ENCODE data around the gene COL21A1. TPM values are rescaled to one million over a fixed set of nuclear protein-coding genes. Genes with fewer than 3 reads are reported as not detected.
"Not testable (repeated sequence)": the region's sequence is repeated elsewhere in the genome, so short reads cannot be mapped to it uniquely, and the experiment has no call there.

Gene COL21A1

DNA sequence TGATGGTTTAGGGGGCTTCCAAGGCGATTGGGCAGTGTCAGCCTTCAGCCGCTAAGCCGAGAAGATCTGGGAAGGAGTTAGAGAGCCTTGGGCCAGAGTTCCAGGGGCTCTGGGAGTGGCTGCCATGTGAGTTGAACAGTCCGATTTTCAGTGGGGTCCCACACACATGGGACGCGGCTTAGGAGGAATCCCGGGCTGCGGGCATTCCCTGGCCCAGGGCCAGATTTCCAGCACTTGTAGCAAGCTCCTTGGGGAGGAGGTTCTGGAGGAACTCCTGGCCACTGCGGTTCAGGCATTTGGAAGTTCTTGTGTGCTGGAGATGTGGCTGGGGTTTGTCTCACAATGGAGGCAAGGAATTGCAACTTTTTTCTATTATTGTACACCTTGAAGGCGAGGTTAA, 233.3 kb downstream of the COL21A1 start:
- H3K9ac ChIP-seq (ENCODE audit: low read depth, low read length, poor library complexity); H2BK15ac ChIP-seq (ENCODE audit: low read length); H4K91ac ChIP-seq (ENCODE audit: low read depth, low read length, poor library complexity); H3K14ac ChIP-seq (ENCODE audit: low read length); H3K79me1 ChIP-seq (ENCODE audit: low read depth, low read length); H3K4me2 ChIP-seq (ENCODE audit: insufficient read depth, low read length, poor library complexity, severe bottlenecking); DNase-seq (ENCODE audit: low spot score); H2BK120ac ChIP-seq (ENCODE audit: low read depth, low read length); H3K9me3 ChIP-seq (replicated peaks in 1 of 2; ENCODE audit: control insufficient read depth in 2 of 2, insufficient read depth in 1 of 2, low read depth in 1 of 2, low read length in 2 of 2); H4K8ac ChIP-seq (ENCODE audit: low read depth, low read length); H3K23ac ChIP-seq (ENCODE audit: low read depth, low read length, poor library complexity); H3K27me3 ChIP-seq (ENCODE audit: control insufficient read depth in 3 of 3, insufficient read depth in 3 of 3, low read depth in 1 of 3, low read length in 3 of 3); H3K36me3 ChIP-seq (replicated peaks in 1 of 2; ENCODE audit: control insufficient read depth in 2 of 2, insufficient read depth in 2 of 2, low read length in 2 of 2); H3K27ac ChIP-seq (replicated peaks; ENCODE audit: low read length); H3K4me3 ChIP-seq (ENCODE audit: low read length in 2 of 2); H3K4me1 ChIP-seq (ENCODE audit: control insufficient read depth in 2 of 2, insufficient read depth in 1 of 2, low read depth in 1 of 2, low read length in 2 of 2); H3K18ac ChIP-seq (ENCODE audit: low read length); H2AFZ ChIP-seq (ENCODE audit: low read length); H2AK5ac ChIP-seq (ENCODE audit: low read depth, low read length); H2BK5ac ChIP-seq (ENCODE audit: low read length); H3K4ac ChIP-seq (ENCODE audit: low read length); H2BK12ac ChIP-seq (ENCODE audit: low read length): not testable (repeated sequence)
- no CpG with 5 or more reads among the region's 10 CpGs for WGBS, 2 donors (ENCODE audit: extremely low coverage in 2 of 2, insufficient read length in 2 of 2, insufficient replicate concordance in 1 of 2)

DNA sequence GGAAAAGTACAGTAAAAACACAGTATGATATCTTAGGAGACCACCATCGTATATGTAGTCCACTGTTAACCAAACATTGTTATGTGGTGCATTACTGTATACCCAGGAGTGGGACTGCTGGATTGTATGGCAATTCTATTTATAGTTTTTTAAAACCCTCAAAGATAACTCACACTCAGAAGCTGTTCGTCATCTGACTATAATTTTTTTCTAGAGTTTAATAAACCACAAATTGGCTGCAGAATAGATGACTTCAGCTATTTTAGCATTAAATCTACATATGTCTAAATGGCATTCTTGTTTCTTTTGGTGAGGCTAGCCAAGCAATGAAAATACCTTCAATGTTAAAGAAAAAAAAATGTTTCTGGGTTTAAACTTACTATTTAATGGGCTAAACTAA, 237.7 kb downstream of the COL21A1 start:
- H3K14ac ChIP-seq (ENCODE audit: low read length), result no peak overlapping the region
- no peak overlapping the region for H3K4me3 ChIP-seq (ENCODE audit: low read length in 2 of 2)
- H2AK5ac ChIP-seq (ENCODE audit: low read depth, low read length), result no peak overlapping the region
- H2BK12ac ChIP-seq (ENCODE audit: low read length), result no peak overlapping the region
- H3K4me2 ChIP-seq (ENCODE audit: insufficient read depth, low read length, poor library complexity, severe bottlenecking), result no peak overlapping the region
- no peak overlapping the region for H2BK15ac ChIP-seq (ENCODE audit: low read length)
- no peak overlapping the region for H4K91ac ChIP-seq (ENCODE audit: low read depth, low read length, poor library complexity)
- H3K9ac ChIP-seq (ENCODE audit: low read depth, low read length, poor library complexity), result no peak overlapping the region
- no CpG with 5 or more reads among the region's 2 CpGs for WGBS, 2 donors (ENCODE audit: extremely low coverage in 2 of 2, insufficient read length in 2 of 2, insufficient replicate concordance in 1 of 2)
- no peaks in the 10 kb centered on the region for H3K27me3 ChIP-seq (ENCODE audit: control insufficient read depth in 3 of 3, insufficient read depth in 3 of 3, low read depth in 1 of 3, low read length in 3 of 3)
- H3K79me1 ChIP-seq (ENCODE audit: low read depth, low read length), result no peaks in the 10 kb centered on the region
- H3K36me3 ChIP-seq (replicated peaks in 1 of 2; ENCODE audit: control insufficient read depth in 2 of 2, insufficient read depth in 2 of 2, low read length in 2 of 2), result no peaks in the 10 kb centered on the region
- H3K4me1 ChIP-seq (ENCODE audit: control insufficient read depth in 2 of 2, insufficient read depth in 1 of 2, low read depth in 1 of 2, low read length in 2 of 2), result no peaks in the 10 kb centered on the region
- no peaks in the 10 kb centered on the region for H3K9me3 ChIP-seq (replicated peaks in 1 of 2; ENCODE audit: control insufficient read depth in 2 of 2, insufficient read depth in 1 of 2, low read depth in 1 of 2, low read length in 2 of 2)
- H3K23ac ChIP-seq (ENCODE audit: low read depth, low read length, poor library complexity), result no peak overlapping the region
- H3K4ac ChIP-seq (ENCODE audit: low read length), result no peak overlapping the region
- no peak overlapping the region for H2BK120ac ChIP-seq (ENCODE audit: low read depth, low read length)
- H2BK5ac ChIP-seq (ENCODE audit: low read length), result no peak overlapping the region
- H3K18ac ChIP-seq (ENCODE audit: low read length), result no peak overlapping the region
- no peak overlapping the region for H3K27ac ChIP-seq (replicated peaks; ENCODE audit: low read length)
- no peak overlapping the region for H2AFZ ChIP-seq (ENCODE audit: low read length)
- DNase-seq (ENCODE audit: low spot score), result no peak
- H4K8ac ChIP-seq (ENCODE audit: low read depth, low read length), result no peak overlapping the region

Small RNA genes lying within 50 kb of the gene (small RNA-seq; reads per million reads assigned to genes)
- not detected for gene DHFRP6 (ENCODE audit: insufficient read depth)
